Fibroblast of lung (primary cell): ENCODE data around the gene APLF. TPM values are rescaled to one million over a fixed set of nuclear protein-coding genes. Genes with fewer than 3 reads are reported as not detected.
"Not testable (repeated sequence)": the region's sequence is repeated elsewhere in the genome, so short reads cannot be mapped to it uniquely, and the experiment has no call there.

Experiments used
- DNase-seq, 2 donors: peaks; one replicate each; pipeline versions ENCODE4 v3.0.0 to v3.0.0-alpha.2; 2010; ENCODE audit warnings: low read depth in 2 of 2
- H2AFZ ChIP-seq: 2 replicates; pipeline ENCODE4 v1.5.1; 2012; ENCODE audit warnings: low read length, control low read depth, inconsistent platforms
- H3K27ac ChIP-seq: 2 replicates; pipeline ENCODE4 v1.5.1; 2011; ENCODE audit warnings: low read length, control low read depth; ENCODE audit not compliant: insufficient read depth
- H3K27me3 ChIP-seq: 2 replicates; pipeline ENCODE4 v1.5.1; 2011; ENCODE audit warnings: mild to moderate bottlenecking, low read length; ENCODE audit not compliant: control insufficient read depth, insufficient read depth
- H3K36me3 ChIP-seq: 2 replicates; pipeline ENCODE4 v1.5.1; 2011; ENCODE audit warnings: low read length; ENCODE audit not compliant: control insufficient read depth, insufficient read depth
- H3K4me1 ChIP-seq: 2 replicates; pipeline ENCODE4 v1.5.1; 2011; ENCODE audit warnings: low read length; ENCODE audit not compliant: control insufficient read depth, insufficient read depth; ENCODE audit errors: extremely low read depth
- H3K4me2 ChIP-seq: 2 replicates; pipeline ENCODE4 v1.5.1; 2011; ENCODE audit warnings: low read length, control low read depth; ENCODE audit not compliant: insufficient read depth; ENCODE audit errors: extremely low read depth
- H3K4me3 ChIP-seq, 4 experiments: fragments of 200-600 bp in 1 of 4; sonication (generic) in 1 of 4; replicated peaks in 1 of 4; 2 replicates each; pipeline ENCODE4 v1.5.1; 2011 to 2016; ENCODE audit warnings: low read length in 4 of 4, low read depth in 3 of 4, mild to moderate bottlenecking in 3 of 4, control low read depth in 2 of 4, inconsistent platforms in 1 of 4, mixed read lengths in 1 of 4; ENCODE audit not compliant: insufficient read depth in 1 of 4; ENCODE audit errors: control extremely low read depth in 1 of 4
- H3K79me2 ChIP-seq: 2 replicates; pipeline ENCODE4 v1.5.1; 2012; ENCODE audit warnings: mild to moderate bottlenecking, low read length, inconsistent platforms; ENCODE audit not compliant: control insufficient read depth, insufficient read depth
- H3K9ac ChIP-seq: 2 replicates; pipeline ENCODE4 v1.5.1; 2011; ENCODE audit warnings: mild to moderate bottlenecking, low read length, control low read depth; ENCODE audit not compliant: insufficient read depth
- H3K9me3 ChIP-seq: 2 replicates; pipeline ENCODE4 v1.5.1; 2012; ENCODE audit warnings: low read depth, low read length; ENCODE audit not compliant: control insufficient read depth, insufficient read depth
- H4K20me1 ChIP-seq: 2 replicates; pipeline ENCODE4 v1.5.1; 2011; ENCODE audit warnings: low read length; ENCODE audit not compliant: control insufficient read depth, insufficient read depth; ENCODE audit errors: extremely low read depth
- EZH2 ChIP-seq: IDR thresholded peaks from 2 replicates; pipeline ENCODE4 v1.5.1; 2012; ENCODE audit warnings: low read length, control low read depth, mild to moderate bottlenecking; ENCODE audit errors: missing control alignments
- polyA plus RNA-seq, 2 donors: library from polyadenylated mRNA; depleted of rRNA in 1 of 2; stranded (reverse) in 1 of 2; unstranded in 1 of 2; fragments of >200 nt; gene quantifications; 2 replicates each; pipeline ENCODE4 v1.2.1, GENCODE V29; 2011 to 2012; ENCODE audit warnings: missing spikeins in 1 of 2
- total RNA-seq: library from RNA; depleted of rRNA; stranded (reverse); fragments of >200 nt; gene quantifications from 2 replicates; pipeline ENCODE4 v1.2.1, GENCODE V29; 2014
- TF ChIP-seq, protein P1 (sequence below), 2 donors: IDR thresholded peaks in 1 of 2; conservative IDR thresholded peaks in 1 of 2; 1 replicate in 1 of 2; 2 replicates in 1 of 2; pipeline ENCODE4 v1.5.1; 2011 to 2012; ENCODE audit warnings: low read length in 2 of 2, control low read depth in 1 of 2, inconsistent platforms in 1 of 2, low read depth in 1 of 2, mild to moderate bottlenecking in 1 of 2

The APLF gene
- total and polyA plus RNA-seq, 2 donors (not counting 1 experiment from before 2014, with no cell fraction given), result 1.6 to 9.4 TPM

DNA sequence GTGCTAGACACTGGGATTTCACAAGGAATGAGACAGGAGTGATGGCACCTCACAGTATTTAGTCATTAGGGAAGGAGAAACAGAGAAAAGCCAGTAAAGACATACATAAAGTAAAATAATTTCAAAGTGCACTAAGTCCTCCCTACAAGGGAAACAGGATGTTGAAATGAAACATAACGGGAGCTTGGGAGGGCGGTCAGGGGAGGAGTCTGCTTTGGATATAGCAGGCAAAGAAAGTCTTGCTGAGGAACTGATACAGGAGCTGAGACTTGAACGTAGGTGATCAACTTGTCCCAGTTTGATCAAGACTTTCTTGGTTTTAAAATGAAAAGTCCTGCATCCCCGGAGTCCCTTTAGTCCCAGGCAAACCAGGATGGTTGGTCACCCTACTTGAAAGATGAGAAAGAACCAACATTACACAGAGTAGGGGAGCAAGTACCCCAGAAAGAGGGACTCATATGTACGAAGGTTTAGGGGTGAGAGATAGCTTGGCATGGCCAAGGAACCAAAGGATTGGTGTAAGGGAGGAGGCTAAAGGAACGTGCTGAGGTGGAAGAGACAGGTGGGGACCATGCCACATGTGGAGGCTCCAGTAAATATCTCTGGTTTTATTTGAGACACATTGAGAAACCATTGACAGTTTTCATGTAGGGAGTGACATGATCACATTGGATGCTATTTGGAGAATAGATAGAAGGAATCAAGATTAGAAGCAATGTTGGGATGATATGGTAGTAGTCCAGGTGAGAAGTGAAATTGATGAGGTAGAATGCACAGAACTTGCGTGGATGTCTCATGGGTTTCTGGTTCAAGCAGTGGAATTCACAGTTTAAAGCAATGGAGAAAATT lies 28.7 kb upstream of the APLF start:
- TF ChIP-seq, protein P1, sequence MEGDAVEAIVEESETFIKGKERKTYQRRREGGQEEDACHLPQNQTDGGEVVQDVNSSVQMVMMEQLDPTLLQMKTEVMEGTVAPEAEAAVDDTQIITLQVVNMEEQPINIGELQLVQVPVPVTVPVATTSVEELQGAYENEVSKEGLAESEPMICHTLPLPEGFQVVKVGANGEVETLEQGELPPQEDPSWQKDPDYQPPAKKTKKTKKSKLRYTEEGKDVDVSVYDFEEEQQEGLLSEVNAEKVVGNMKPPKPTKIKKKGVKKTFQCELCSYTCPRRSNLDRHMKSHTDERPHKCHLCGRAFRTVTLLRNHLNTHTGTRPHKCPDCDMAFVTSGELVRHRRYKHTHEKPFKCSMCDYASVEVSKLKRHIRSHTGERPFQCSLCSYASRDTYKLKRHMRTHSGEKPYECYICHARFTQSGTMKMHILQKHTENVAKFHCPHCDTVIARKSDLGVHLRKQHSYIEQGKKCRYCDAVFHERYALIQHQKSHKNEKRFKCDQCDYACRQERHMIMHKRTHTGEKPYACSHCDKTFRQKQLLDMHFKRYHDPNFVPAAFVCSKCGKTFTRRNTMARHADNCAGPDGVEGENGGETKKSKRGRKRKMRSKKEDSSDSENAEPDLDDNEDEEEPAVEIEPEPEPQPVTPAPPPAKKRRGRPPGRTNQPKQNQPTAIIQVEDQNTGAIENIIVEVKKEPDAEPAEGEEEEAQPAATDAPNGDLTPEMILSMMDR (conservative IDR thresholded peaks at IDR 0.05 in 1 of 2, IDR thresholded peaks at IDR 0.05 in 1 of 2; ENCODE audit: low read depth in 1 of 2, low read length in 2 of 2), result no peak
- no peak for TF ChIP-seq EZH2
- no peak for DNase-seq

DNA sequence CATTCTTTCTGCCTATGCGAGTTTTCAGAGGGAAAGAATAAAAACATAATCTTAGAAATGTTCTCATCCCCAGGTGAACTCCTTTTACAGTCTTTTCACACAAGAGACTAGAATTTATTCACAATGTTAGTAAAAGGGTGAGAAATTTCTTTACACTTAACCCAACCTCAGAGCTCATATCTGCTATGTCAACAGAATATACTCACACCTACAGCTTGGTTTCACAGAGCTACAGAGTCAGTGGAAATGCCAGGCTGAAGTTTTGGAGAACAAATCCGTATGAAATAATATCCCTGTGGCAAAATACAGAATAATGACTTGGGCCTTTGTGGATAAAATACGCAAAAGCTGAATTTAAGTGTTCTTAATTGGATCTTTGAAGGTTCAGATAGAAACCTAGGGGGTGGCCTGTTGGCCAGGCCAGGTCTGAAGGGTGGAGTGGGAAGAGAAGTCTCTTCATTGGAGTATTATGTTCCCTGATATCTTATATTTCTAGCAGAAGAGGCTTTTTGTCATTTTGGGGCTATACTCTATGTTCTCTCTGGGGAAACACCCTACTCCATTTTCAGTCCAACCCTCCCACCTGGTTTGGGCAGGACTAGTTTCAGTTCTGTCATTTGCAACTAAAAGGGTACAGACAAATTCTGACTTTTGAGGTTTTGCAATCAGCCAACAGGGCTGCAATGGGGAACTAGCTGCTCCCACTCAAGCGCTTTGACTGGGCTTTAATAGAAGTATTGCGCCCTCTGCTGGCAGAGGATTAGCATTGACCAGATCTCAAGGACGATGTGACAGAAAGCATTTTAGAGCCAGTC lies 26.0 kb upstream of the APLF start:
- H3K4me1 ChIP-seq, result no peaks in the 10 kb centered on the region
- TF ChIP-seq, protein P1 (conservative IDR thresholded peaks at IDR 0.05 in 1 of 2, IDR thresholded peaks at IDR 0.05 in 1 of 2; ENCODE audit: low read depth in 1 of 2, low read length in 2 of 2), result peak; percentile 90 to 91
- no peak for TF ChIP-seq EZH2
- peak; percentile 75 to 93 for DNase-seq
- no peak overlapping the region for H3K4me3 ChIP-seq
- H2AFZ ChIP-seq, result no peak overlapping the region
- no peaks in the 10 kb centered on the region for H3K9me3 ChIP-seq
- H3K27me3 ChIP-seq, result no peaks in the 10 kb centered on the region
- H3K79me2 ChIP-seq, result no peaks in the 10 kb centered on the region
- no peak overlapping the region for H3K9ac ChIP-seq
- H3K4me2 ChIP-seq, result no peak overlapping the region
- H4K20me1 ChIP-seq, result no peaks in the 10 kb centered on the region
- no peaks in the 10 kb centered on the region for H3K36me3 ChIP-seq
- no peak overlapping the region for H3K27ac ChIP-seq

More for the DNA sequence above, 28.7 kb upstream of the APLF start:
- Histone ChIP-seq H3K36me3 (no peaks in the 10 kb centered on the region), H3K9ac (no peak overlapping the region), H3K9me3 (no peaks in the 10 kb centered on the region), H2AFZ (peak overlapping the region; percentile 65), H3K27me3 (no peaks in the 10 kb centered on the region), H4K20me1 (no peaks in the 10 kb centered on the region), H3K4me1 (no peaks in the 10 kb centered on the region), H3K4me3 (no peak overlapping the region), H3K79me2 (no peaks in the 10 kb centered on the region), H3K27ac (no peak overlapping the region), H3K4me2 (peak overlapping the region; percentile 40)

DNA sequence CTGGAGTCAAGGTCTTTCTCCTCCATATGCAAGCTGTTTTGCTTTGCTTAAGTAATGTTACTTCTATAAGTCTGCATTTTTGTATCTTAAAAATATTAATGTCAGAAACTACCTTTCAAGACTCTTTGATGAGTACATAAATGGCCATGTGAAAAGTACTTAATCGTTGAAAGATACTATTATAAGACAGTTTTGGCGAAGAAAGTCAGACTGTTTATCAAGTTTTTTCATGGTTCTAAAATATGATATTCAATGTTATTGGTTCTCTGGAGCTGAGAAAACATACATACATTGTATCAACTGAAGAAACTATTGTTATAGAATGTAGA lies 25.4 kb upstream of the APLF start:
- no peaks in the 10 kb centered on the region for H3K79me2 ChIP-seq
- no peaks in the 10 kb centered on the region for H3K4me1 ChIP-seq
- TF ChIP-seq EZH2, result no peak
- TF ChIP-seq, protein P1 (conservative IDR thresholded peaks at IDR 0.05 in 1 of 2, IDR thresholded peaks at IDR 0.05 in 1 of 2; ENCODE audit: low read depth in 1 of 2, low read length in 2 of 2), result no peak
- no peaks in the 10 kb centered on the region for H3K9me3 ChIP-seq
- H2AFZ ChIP-seq, result no peak overlapping the region
- no peak overlapping the region for H3K4me3 ChIP-seq
- no peak overlapping the region for H3K4me2 ChIP-seq
- no peak overlapping the region for H3K9ac ChIP-seq
- H3K27me3 ChIP-seq, result peaks cover under 1% of the 10 kb centered on the region
- no peak for DNase-seq
- H3K36me3 ChIP-seq, result no peaks in the 10 kb centered on the region
- H4K20me1 ChIP-seq, result no peaks in the 10 kb centered on the region
- H3K27ac ChIP-seq, result no peak overlapping the region

DNA sequence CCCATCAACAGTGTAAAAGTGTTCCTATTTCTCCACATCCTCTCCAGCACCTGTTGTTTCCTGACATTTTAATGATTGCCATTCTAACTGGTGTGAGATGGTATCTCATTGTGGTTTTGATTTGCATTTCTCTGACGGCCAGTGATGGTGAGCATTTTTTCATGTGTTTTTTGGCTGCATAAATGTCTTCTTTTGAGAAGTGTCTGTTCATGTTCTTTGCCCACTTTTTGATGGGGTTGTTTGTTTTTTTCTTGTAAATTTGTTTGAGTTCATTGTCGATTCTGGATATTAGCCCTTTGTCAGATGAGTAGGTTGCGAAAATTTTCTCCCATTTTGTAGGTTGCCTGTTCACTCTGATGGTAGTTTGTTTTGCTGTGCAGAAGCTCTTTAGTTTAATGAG lies 21.0 kb upstream of the APLF start:
- not testable (repeated sequence) for H3K9me3 ChIP-seq, H4K20me1 ChIP-seq, H3K79me2 ChIP-seq, H3K4me1 ChIP-seq, H3K4me3 ChIP-seq, H2AFZ ChIP-seq, H3K4me2 ChIP-seq, H3K27me3 ChIP-seq, DNase-seq, H3K36me3 ChIP-seq, H3K27ac ChIP-seq, H3K9ac ChIP-seq
